Stimulated activated CD8-positive, alpha-beta memory T cell treated with anti-CD3 and anti-CD28 coated beads, Interleukin-7, amount 100 ng/mL, for 48 hours (primary cell): ENCODE data around the gene LCN9.
"Not testable (repeated sequence)": the region's sequence is repeated elsewhere in the genome, so short reads cannot be mapped to it uniquely, and the experiment has no call there.

Source experiments
- DNase-seq, 2 donors: peaks; one replicate each; pipeline ENCODE4 v3.0.0-alpha.2; 2020; ENCODE audit warnings: low read depth in 1 of 2; ENCODE audit errors: extremely low read depth in 1 of 2

The LCN9 gene

GRCh38 chr9:135644631-135645218 is 18.4 kb upstream of the LCN9 start:
- DNase-seq = no peak

GRCh38 chr9:135647884-135648283 is 15.2 kb upstream of the LCN9 start:
- no peak for DNase-seq

- no peak for DNase-seq
Observed at GRCh38 chr9:135648494-135649410, 14.4 kb upstream of the LCN9 start.

- DNase-seq = no peak
Observed at GRCh38 chr9:135649508-135649907, 13.6 kb upstream of the LCN9 start.

GRCh38 chr9:135650408-135650807 is 12.7 kb upstream of the LCN9 start:
- no peak for DNase-seq

- DNase-seq = no peak
Observed at GRCh38 chr9:135655317-135655716, 7.8 kb upstream of the LCN9 start.

DNA sequence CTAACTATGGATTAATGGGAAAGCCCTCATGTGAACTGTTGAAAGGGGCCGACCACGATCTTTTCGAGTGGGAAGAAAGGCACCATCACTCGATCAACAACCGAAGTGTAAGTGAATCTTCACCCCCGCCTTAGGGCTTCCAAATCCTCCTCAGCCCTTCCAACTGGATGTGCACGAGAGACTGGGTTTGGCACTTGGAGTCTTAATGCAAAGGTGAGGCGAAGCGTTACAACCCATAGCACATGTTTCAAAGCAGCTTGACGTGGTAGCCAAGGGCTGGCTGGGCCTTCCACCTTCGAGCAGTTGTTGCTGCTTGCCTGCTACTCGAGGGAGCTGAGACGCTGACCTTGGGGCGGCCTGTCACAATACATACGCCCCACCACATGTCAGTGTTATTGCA is 5.7 kb upstream of the LCN9 start:
- no peak for DNase-seq

DNA sequence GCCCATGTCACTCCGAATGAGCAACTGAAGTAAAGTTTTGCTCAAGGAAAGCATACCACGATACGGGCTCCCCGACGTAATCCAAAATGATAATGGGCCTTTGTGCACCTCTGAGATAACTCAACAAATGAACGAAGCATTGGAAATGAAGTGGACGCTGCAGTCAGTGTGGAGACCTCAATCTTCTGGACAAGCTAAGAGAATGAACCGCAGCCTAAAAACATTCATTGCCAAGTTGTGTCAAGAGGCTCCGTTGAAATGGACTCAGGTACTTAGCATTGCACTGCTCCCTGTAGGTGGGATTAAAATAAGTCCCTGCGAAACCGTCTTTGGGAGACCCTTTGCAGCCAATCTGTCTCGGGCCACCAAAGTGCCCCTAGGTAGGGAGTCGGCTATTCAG is 3.9 kb upstream of the LCN9 start:
- DNase-seq = no peak

DNA sequence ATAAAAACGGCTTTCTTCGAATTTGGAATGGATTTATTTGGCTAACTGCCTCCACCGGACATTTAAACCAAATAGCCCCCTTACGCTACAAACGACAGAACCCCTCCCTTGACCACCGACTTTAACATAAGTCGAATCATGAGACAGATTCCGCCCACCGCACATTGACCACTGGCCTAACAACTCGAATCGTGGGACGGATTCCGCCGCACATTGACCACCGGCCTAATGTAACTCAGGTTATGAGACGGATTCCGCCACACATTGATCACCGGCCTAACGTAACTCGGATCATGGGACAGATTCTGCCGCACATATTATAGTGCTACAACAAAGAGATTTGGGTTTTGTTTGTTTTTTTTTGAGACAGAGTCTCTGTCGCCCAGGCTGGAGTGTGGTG is 2.7 kb upstream of the LCN9 start:
- DNase-seq = no peak

GRCh38 chr9:135661816-135662560 is 1.1 kb upstream of the LCN9 start:
- no peak for DNase-seq

DNA sequence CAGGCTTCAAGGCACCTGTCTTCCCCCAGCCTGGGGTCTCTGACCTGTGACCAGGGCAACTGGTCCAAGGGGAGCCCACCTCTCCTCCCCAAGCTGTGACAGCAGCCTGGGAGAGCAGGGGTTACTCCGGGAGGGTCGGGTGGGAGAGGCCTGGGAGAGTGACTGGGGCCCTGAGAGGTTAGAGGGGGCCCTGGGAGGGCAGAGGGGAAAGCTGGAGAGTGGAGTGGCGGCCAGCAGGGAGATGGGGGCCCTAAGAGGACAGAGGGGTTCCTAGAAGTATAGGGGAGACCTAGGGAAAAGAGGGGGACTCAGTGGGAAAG is 302 bp downstream of the LCN9 start:
- no peak for DNase-seq

DNA sequence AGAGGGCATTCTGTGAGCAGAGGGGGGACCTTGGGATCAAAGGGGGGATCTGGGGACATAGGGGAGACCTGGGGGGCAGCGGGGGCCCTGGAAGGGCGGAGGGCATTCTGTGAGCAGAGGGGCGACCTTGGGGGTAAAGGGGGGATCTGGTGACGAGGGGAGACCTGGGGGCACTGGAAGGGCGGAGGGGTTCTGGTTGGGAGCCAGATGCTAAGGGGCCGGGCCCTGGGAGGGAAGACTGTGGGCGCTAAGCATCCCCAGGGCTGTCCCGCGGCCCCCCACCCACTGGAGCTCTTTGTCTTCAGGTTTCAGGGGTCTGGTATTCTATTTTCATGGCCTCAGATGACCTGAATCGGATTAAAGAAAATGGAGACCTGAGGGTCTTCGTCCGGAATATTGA is 748 bp downstream of the LCN9 start:
- no peak for DNase-seq

DNA sequence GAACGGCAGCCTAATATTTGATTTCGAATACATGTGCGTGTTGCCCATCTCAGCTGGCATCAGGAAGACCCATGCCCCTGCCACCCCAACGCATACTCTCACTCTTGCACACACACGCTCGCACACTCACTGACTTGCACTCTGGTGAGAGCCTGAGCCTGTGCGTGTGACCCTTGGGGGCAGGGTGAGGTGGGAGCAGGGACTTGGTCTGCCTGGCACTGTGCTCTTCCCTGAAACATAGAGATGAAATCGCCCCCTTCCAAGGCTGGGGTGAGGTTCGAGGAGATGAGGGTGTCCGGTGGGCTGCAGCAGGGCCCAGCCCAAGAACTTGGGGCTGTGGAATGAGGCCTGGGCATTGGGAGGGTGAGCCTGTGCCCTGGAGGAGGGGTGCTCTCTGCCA is 1.2 kb downstream of the LCN9 start:
- DNase-seq = no peak

DNA sequence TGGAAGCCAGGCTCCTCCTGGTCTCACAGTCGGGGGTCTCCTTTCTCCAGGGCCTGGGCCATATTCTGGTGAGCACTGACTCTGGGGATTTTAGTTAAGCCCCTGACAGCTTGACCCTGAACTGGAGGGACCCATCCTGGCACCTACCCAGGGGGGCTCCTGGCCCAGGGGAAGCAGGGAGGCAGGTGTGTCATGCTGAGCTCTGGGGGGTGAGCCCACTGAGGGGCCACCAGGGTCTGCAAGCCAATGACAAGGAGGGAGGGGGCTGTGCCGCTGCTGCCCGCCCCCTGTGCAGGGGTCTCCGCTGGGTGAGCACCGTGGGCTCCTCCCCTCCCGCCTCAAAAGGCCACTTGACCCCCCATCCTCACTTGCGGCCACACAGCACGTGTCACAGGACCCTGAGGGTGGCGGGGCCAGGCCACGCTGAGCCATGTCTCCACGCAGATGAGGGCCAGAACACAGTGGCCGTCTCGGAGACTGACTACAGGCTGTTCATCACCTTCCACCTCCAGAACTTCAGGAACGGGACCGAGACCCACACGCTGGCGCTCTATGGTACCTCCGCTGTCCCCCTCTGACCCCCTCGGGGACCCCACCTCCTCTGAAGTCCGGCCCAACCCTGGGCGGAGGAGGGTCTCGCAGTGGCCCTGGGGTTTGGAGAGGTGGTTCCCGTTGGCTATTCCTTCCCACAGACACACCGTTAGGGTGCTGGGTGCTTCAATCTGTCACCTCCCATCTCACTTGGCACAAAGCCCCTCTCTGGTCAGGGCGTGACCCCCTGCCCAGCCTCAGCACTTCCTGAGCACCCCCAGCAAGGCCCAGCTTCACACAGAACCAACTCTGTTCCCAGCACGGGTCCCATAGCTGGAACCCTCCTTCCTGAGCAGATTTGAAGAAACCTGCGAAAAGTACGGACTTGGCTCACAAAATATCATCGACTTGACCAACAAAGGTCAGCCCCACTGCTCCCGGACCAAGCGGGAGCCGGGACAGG is 2.0 kb downstream of the LCN9 start:
- DNase-seq = no peak

DNA sequence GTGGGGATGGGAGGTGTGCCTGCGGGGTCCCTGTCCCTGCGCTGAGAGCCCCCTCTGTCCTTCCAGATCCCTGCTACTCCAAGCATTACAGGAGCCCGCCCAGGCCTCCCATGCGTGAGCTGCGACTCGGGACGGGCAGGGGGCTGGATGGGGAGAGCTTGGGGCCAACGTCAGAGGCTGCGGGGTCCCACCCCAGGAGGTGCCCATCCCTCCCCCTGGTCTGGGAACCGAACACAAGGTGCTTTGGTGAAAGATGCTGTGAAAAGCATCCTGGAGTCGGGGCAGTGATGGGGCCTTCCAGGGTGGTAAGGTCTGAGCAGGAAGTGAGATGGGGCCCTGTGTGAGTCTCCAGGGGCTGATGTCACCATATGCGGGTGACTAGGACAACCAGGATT is 2.7 kb downstream of the LCN9 start:
- DNase-seq = no peak

- no peak for DNase-seq
Observed at GRCh38 chr9:135666534-135667462, 3.7 kb downstream of the LCN9 start.

DNA sequence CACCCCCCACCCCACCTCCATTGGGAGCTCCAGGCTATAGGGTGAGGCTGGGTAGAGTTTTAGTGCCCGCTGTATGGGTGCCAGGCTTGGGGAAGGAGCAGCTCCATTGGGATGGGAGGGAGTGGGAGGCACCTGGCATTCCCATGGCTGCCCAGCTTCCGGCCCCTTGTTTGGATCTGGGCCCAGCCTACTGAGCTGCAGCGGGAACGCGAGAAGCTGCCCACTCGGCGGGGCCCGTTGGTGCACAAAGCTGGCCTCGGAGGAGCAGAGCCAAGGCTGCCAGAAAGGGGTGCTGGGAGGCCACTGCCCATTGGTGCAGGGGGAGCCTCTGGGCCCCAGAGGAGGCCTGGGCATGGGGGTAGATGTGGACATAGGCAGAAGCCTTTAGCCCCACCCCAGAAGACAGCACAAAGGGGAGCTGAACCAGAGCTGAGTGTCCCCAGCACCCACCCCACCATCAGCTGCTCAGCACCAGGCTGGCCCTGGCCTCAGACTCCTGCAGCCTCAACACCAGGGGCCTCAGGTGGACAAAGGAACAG is 4.4 kb downstream of the LCN9 start:
- no peak for DNase-seq

DNA sequence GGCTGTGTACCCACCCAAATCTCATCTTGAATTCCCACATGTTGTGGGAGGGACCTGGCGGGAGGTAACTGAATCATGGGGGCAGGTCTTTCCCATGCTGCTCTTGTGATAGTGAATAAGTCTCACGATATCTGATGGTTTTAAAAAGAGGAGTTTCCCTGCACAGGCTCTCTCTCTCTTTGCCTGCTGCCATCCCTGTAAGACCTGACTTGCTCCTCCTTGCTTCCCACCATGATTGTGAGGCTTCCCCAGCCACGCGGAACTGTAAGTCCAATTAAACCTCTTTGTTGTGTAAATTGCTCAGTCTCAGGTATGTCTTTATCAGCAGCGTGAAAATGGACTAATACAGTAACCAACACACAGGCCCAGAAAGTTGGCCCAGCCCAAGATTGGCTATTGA is 5.9 kb downstream of the LCN9 start:
- not testable (repeated sequence) for DNase-seq

DNA sequence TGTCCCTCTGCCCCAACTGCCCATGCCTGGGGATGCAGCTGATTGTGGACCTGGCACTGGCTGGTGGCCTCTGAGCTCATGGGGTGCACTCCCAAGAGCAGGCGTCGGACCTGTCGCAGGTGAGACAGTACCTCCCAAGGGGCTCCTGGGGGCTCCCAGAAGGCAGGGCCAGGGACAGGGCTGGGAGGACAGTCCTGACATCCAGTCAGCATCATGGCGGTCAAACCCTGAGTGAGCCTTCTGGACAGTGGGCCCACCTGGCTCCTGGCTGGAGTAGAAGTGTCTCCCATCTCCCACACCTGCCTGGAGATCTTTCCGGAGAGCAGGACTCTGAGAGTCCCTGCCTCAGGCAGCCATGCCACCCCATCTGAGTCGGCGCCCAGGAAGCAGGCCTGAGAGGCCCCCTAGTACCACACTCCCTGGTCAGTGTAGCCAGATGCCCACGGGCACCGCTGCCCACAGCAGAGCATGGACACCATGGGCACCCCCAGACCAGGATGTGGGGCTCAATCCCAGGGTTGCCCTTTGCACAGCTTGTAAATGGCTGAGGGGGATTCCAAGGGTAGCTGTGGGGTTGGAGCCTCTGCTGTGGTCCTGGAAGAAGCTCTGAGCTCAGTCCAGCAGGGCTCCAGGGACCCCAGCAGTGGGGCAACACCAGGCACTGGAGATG is 6.6 kb downstream of the LCN9 start:
- no peak for DNase-seq
